Measurements from ENCODE around the gene NTSR1. TPM values are rescaled to one million over a fixed set of nuclear protein-coding genes. Genes with fewer than 3 reads are reported as not detected.

The NTSR1 gene
- polyA plus RNA-seq, 3 donors, result 0.35 to 2.5 (median 0.40) TPM

DNA sequence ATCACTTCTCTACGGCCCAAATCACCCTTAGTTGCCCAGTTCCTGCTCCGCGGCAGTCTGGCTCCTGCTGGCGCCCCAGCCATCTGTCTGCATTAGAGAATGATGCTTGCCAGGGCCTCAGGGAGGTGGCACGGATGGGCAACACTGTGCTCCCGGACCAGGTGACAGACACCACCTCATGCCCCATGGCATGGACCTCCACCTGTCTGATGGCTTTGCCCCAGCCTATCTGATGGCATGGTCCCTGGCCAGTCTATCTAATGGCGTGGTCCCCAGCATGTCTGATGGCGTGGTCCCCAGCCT is 68.8 kb downstream of the NTSR1 start:
- no peak overlapping the region for H3K4me3 Mint-ChIP-seq
- peaks cover 48% of the 10 kb centered on the region for H3K4me1 Mint-ChIP-seq
- no peaks in the 10 kb centered on the region for H4K20me1 ChIP-seq (ENCODE audit: insufficient read depth, low read length)
- peaks cover 0 to 5% (median 2%) of the 10 kb centered on the region in 7 donors for H3K9me3 Mint-ChIP-seq
- intact Hi-C loops (cut with micrococcal nuclease), result no loop called here
- peaks cover 48 to 53% of the 10 kb centered on the region in 2 donors for H3K4me1 ChIP-seq (ENCODE audit: control insufficient read depth in 1 of 2, insufficient read depth in 2 of 2, low read length in 2 of 2)
- no peaks in the 10 kb centered on the region for H3K79me2 ChIP-seq (ENCODE audit: insufficient read depth, low read length)
- no peak for DNase-seq
- no peaks in the 10 kb centered on the region for H3K36me3 Mint-ChIP-seq
- peak overlapping the region in 2 of 7 donors; percentile 77 to 80 for H3K27ac Mint-ChIP-seq
- H2AFZ ChIP-seq (ENCODE audit: insufficient read depth, low read depth, low read length, poor library complexity, severe bottlenecking), result no peak overlapping the region
- H3K9ac ChIP-seq (ENCODE audit: insufficient read depth, low read length, poor library complexity, severe bottlenecking), result no peak overlapping the region
- H3K9me3 ChIP-seq (replicated peaks in 1 of 2; ENCODE audit: control insufficient read depth in 1 of 2, insufficient read depth in 1 of 2, low read length in 2 of 2), result no peaks in the 10 kb centered on the region
- TF ChIP-seq, protein P1, sequence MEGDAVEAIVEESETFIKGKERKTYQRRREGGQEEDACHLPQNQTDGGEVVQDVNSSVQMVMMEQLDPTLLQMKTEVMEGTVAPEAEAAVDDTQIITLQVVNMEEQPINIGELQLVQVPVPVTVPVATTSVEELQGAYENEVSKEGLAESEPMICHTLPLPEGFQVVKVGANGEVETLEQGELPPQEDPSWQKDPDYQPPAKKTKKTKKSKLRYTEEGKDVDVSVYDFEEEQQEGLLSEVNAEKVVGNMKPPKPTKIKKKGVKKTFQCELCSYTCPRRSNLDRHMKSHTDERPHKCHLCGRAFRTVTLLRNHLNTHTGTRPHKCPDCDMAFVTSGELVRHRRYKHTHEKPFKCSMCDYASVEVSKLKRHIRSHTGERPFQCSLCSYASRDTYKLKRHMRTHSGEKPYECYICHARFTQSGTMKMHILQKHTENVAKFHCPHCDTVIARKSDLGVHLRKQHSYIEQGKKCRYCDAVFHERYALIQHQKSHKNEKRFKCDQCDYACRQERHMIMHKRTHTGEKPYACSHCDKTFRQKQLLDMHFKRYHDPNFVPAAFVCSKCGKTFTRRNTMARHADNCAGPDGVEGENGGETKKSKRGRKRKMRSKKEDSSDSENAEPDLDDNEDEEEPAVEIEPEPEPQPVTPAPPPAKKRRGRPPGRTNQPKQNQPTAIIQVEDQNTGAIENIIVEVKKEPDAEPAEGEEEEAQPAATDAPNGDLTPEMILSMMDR (IDR thresholded peaks at IDR 0.05), result no peak
- no peaks in the 10 kb centered on the region for H3K27me3 ChIP-seq (ENCODE audit: control insufficient read depth in 2 of 2, insufficient read depth in 2 of 2, low read length in 2 of 2)
- 93% methylated on average over 7 of the region's 8 CpGs for WGBS (ENCODE audit: insufficient coverage)
- H3K4me2 ChIP-seq (replicated peaks; ENCODE audit: extremely low read depth, low read length, poor library complexity, severe bottlenecking), result no peak overlapping the region
- no peak overlapping the region for H3K4me3 ChIP-seq (replicated peaks in 1 of 3; ENCODE audit: low read depth in 2 of 3, low read length in 3 of 3)
- H3K27me3 Mint-ChIP-seq (ENCODE audit: low read depth in 3 of 3), result peaks cover 0 to 7% (median 7%) of the 10 kb centered on the region in 3 donors
- no peaks in the 10 kb centered on the region for H3K36me3 ChIP-seq (replicated peaks in 1 of 2; ENCODE audit: control insufficient read depth in 1 of 2, insufficient read depth in 2 of 2, low read length in 2 of 2)
- H3K27ac ChIP-seq (ENCODE audit: low read depth in 1 of 2, low read length in 2 of 2), result peak overlapping the region in 1 of 2 donors; percentile 26

- TF ChIP-seq, protein P1 (IDR thresholded peaks at IDR 0.05), result no peak
- Histone ChIP-seq H3K4me3 (replicated peaks in 1 of 3; ENCODE audit: low read depth in 2 of 3, low read length in 3 of 3) (no peak overlapping the region), H3K9ac (ENCODE audit: insufficient read depth, low read length, poor library complexity, severe bottlenecking) (no peak overlapping the region), H2AFZ (ENCODE audit: insufficient read depth, low read depth, low read length, poor library complexity, severe bottlenecking) (no peak overlapping the region), H3K4me1 (ENCODE audit: control insufficient read depth in 1 of 2, insufficient read depth in 2 of 2, low read length in 2 of 2) (peaks cover 42 to 47% of the 10 kb centered on the region in 2 donors), H3K9me3 (replicated peaks in 1 of 2; ENCODE audit: control insufficient read depth in 1 of 2, insufficient read depth in 1 of 2, low read length in 2 of 2) (no peaks in the 10 kb centered on the region), H3K79me2 (ENCODE audit: insufficient read depth, low read length) (no peaks in the 10 kb centered on the region), H4K20me1 (ENCODE audit: insufficient read depth, low read length) (no peaks in the 10 kb centered on the region), H3K36me3 (replicated peaks in 1 of 2; ENCODE audit: control insufficient read depth in 1 of 2, insufficient read depth in 2 of 2, low read length in 2 of 2) (no peaks in the 10 kb centered on the region), H3K27me3 (ENCODE audit: control insufficient read depth in 2 of 2, insufficient read depth in 2 of 2, low read length in 2 of 2) (no peaks in the 10 kb centered on the region), H3K27ac (ENCODE audit: low read depth in 1 of 2, low read length in 2 of 2) (no peak overlapping the region), H3K4me2 (replicated peaks; ENCODE audit: extremely low read depth, low read length, poor library complexity, severe bottlenecking) (no peak overlapping the region)
- H3K36me3 Mint-ChIP-seq, result no peaks in the 10 kb centered on the region
- intact Hi-C loops (cut with micrococcal nuclease), result no loop called here
- peaks cover 0 to 7% (median 6%) of the 10 kb centered on the region in 3 donors for H3K27me3 Mint-ChIP-seq (ENCODE audit: low read depth in 3 of 3)
- peaks cover 0 to 5% (median 2%) of the 10 kb centered on the region in 7 donors for H3K9me3 Mint-ChIP-seq
- peak overlapping the region in 1 of 7 donors; percentile 6 for H3K27ac Mint-ChIP-seq
- no peak overlapping the region for H3K4me3 Mint-ChIP-seq
- peaks cover 47% of the 10 kb centered on the region for H3K4me1 Mint-ChIP-seq
- no peak for DNase-seq
- WGBS (ENCODE audit: insufficient coverage), result 99% methylated on average over 8 of the region's 9 CpGs
Measured at GRCh38 chr20:62778058-62778457, 69.4 kb downstream of the NTSR1 start.
